Measurements from ENCODE around the gene LAMC2. TPM values are rescaled to one million over a fixed set of nuclear protein-coding genes. Genes with fewer than 3 reads are reported as not detected.

The LAMC2 gene
- total and polyA plus RNA-seq, 10 of the 15 experiments (the other 5 are each of a cell fraction or from before 2014, with no cell fraction given) = 0.27 to 1.5 (median 0.92) TPM

- TF ChIP-seq, protein P1, sequence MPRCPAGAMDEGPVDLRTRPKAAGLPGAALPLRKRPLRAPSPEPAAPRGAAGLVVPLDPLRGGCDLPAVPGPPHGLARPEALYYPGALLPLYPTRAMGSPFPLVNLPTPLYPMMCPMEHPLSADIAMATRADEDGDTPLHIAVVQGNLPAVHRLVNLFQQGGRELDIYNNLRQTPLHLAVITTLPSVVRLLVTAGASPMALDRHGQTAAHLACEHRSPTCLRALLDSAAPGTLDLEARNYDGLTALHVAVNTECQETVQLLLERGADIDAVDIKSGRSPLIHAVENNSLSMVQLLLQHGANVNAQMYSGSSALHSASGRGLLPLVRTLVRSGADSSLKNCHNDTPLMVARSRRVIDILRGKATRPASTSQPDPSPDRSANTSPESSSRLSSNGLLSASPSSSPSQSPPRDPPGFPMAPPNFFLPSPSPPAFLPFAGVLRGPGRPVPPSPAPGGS (IDR thresholded peaks at IDR 0.05; ENCODE audit: borderline replicate concordance, insufficient read depth, low read depth, low read length, poor library complexity, severe bottlenecking) = no peak
- TF ChIP-seq SMARCA5 (IDR thresholded peaks at IDR 0.05) (no peak; the same call in 1 of the 2 replicates), SUZ12 (IDR thresholded peaks at IDR 0.05; ENCODE audit: unreplicated experiment) (no peak), TAF1 (IDR thresholded peaks at IDR 0.05; ENCODE audit: borderline replicate concordance, low read depth, low read length) (no peak), ATF7 (IDR thresholded peaks at IDR 0.05; ENCODE audit: low read depth) (0 out of 2 replicates have a peak, but pooled peaks have one; percentile 7), MEF2A (IDR thresholded peaks at IDR 0.05; ENCODE audit: insufficient read depth, low read depth, low read length) (no peak), MYC (IDR thresholded peaks at IDR 0.05; ENCODE audit: insufficient read depth, insufficient read length, insufficient replicate concordance, low read length, severe bottlenecking) (no peak), IKZF1 (conservative IDR thresholded peaks at IDR 0.05) (peak; percentile 67), TARDBP (IDR thresholded peaks at IDR 0.05; ENCODE audit: borderline replicate concordance) (no peak), ZSCAN29 (IDR thresholded peaks at IDR 0.05) (no peak), NBN (IDR thresholded peaks at IDR 0.05) (0 out of 2 replicates have a peak, but pooled peaks have one; percentile 12), IRF3 (IDR thresholded peaks at IDR 0.05) (no peak), YBX1 (IDR thresholded peaks at IDR 0.05) (no peak), ETV6 (conservative IDR thresholded peaks at IDR 0.05 in 1 of 2, IDR thresholded peaks at IDR 0.05 in 1 of 2; ENCODE audit: borderline replicate concordance in 1 of 2, low read depth in 1 of 2) (no peak; a peak in 1 of 4 replicates), SUPT20H (IDR thresholded peaks at IDR 0.05; ENCODE audit: borderline replicate concordance, control insufficient read depth, low read depth, low read length) (no peak), SPI1 (IDR thresholded peaks at IDR 0.05; ENCODE audit: borderline replicate concordance, insufficient read depth, low read depth, low read length) (no peak; the same call in 1 of the 2 replicates), ZNF24 (IDR thresholded peaks at IDR 0.05) (no peak), PAX8 (IDR thresholded peaks at IDR 0.05) (no peak), MTA2 (IDR thresholded peaks at IDR 0.05; ENCODE audit: low read depth) (no peak), SREBF2 (IDR thresholded peaks at IDR 0.05; ENCODE audit: low read length) (no peak), ZNF384 (IDR thresholded peaks at IDR 0.05; ENCODE audit: borderline replicate concordance, low read depth, low read length) (no peak), SIN3A (IDR thresholded peaks at IDR 0.05; ENCODE audit: low read depth, low read length) (no peak), EZH2 (IDR thresholded peaks at IDR 0.05; ENCODE audit: borderline replicate concordance, control insufficient read depth, low read depth, low read length) (no peak), HDAC6 (IDR thresholded peaks at IDR 0.05; ENCODE audit: unreplicated experiment) (no peak)
- TF ChIP-seq, protein P2, sequence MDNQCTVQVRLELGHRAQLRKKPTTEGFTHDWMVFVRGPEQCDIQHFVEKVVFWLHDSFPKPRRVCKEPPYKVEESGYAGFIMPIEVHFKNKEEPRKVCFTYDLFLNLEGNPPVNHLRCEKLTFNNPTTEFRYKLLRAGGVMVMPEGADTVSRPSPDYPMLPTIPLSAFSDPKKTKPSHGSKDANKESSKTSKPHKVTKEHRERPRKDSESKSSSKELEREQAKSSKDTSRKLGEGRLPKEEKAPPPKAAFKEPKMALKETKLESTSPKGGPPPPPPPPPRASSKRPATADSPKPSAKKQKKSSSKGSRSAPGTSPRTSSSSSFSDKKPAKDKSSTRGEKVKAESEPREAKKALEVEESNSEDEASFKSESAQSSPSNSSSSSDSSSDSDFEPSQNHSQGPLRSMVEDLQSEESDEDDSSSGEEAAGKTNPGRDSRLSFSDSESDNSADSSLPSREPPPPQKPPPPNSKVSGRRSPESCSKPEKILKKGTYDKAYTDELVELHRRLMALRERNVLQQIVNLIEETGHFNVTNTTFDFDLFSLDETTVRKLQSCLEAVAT (IDR thresholded peaks at IDR 0.05) = no peak
- TF ChIP-seq, protein P3, sequence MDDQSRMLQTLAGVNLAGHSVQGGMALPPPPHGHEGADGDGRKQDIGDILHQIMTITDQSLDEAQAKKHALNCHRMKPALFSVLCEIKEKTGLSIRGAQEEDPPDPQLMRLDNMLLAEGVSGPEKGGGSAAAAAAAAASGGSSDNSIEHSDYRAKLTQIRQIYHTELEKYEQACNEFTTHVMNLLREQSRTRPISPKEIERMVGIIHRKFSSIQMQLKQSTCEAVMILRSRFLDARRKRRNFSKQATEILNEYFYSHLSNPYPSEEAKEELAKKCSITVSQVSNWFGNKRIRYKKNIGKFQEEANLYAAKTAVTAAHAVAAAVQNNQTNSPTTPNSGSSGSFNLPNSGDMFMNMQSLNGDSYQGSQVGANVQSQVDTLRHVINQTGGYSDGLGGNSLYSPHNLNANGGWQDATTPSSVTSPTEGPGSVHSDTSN (IDR thresholded peaks at IDR 0.05; ENCODE audit: insufficient replicate concordance, low read depth, low read length) = no peak
Observed at GRCh38 chr1:183195142-183195574, 9.1 kb downstream of the LAMC2 start (continued).
